Hepatocyte (in vitro differentiated cells): ENCODE results near the gene CDKN2A.

ENCODE experiments used
- EZH2 ChIP-seq: fragments of 200-600 bp; sonication (generic); IDR thresholded peaks from 2 replicates; pipeline ENCODE4 v1.6.1; 2016; ENCODE audit warnings: antibody characterized with exemption, mild to moderate bottlenecking, borderline replicate concordance
- EZH2phosphoT487 ChIP-seq: fragments of 200-600 bp; sonication (generic); IDR thresholded peaks from one replicate; pipeline ENCODE4 v1.6.1; 2018; ENCODE audit warnings: antibody characterized with exemption, mild to moderate bottlenecking, low read depth, moderate library complexity; ENCODE audit not compliant: unreplicated experiment, severe bottlenecking
- TF ChIP-seq, protein P1 (sequence below): fragments of 200-600 bp; sonication (generic); IDR thresholded peaks from 2 replicates; pipeline ENCODE4 v1.5.1; 2016; ENCODE audit warnings: antibody characterized with exemption, mild to moderate bottlenecking; ENCODE audit not compliant: poor library complexity

DNA sequence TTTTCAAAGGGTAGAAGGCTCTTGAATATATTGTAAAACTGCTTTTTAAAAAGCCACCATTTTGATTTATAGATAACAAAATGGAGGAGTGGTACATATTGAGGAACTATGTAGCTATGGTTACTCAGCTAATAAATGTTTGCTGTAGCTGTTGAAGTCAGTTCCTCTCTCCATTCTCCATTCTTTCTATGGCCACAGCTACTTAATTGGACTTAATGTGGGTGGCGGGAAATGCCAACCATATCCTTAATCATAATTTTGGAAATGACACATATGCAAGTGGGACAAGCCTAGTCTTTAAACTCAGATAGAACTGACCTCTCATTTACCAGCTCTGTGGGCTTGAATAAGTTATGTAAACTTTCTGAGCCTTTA is 10.6 kb downstream of the CDKN2A start:
- TF ChIP-seq, protein P1, sequence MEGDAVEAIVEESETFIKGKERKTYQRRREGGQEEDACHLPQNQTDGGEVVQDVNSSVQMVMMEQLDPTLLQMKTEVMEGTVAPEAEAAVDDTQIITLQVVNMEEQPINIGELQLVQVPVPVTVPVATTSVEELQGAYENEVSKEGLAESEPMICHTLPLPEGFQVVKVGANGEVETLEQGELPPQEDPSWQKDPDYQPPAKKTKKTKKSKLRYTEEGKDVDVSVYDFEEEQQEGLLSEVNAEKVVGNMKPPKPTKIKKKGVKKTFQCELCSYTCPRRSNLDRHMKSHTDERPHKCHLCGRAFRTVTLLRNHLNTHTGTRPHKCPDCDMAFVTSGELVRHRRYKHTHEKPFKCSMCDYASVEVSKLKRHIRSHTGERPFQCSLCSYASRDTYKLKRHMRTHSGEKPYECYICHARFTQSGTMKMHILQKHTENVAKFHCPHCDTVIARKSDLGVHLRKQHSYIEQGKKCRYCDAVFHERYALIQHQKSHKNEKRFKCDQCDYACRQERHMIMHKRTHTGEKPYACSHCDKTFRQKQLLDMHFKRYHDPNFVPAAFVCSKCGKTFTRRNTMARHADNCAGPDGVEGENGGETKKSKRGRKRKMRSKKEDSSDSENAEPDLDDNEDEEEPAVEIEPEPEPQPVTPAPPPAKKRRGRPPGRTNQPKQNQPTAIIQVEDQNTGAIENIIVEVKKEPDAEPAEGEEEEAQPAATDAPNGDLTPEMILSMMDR = no peak
- TF ChIP-seq EZH2 (no peak), EZH2phosphoT487 (no peak)
